Nephron progenitor cell (in vitro differentiated cells): Measurements from ENCODE around the gene PTPRN.
"Not testable (repeated sequence)": the region's sequence is repeated elsewhere in the genome, so short reads cannot be mapped to it uniquely, and the experiment has no call there.

Source experiments
- DNase-seq: peaks from one replicate; pipeline ENCODE4 v3.0.0; 2021
- H3K27ac Mint-ChIP-seq: 2 replicates; pipeline ENCODE4 v1.8.0; 2021; ENCODE audit warnings: mild to moderate bottlenecking, moderate library complexity, mixed read lengths
- H3K27me3 Mint-ChIP-seq: 2 replicates; pipeline ENCODE4 v1.8.0; 2021; ENCODE audit warnings: mild to moderate bottlenecking, low read depth, mixed read lengths; ENCODE audit not compliant: poor library complexity
- H3K36me3 Mint-ChIP-seq: 2 replicates; pipeline ENCODE4 v1.8.0; 2021; ENCODE audit warnings: low read depth, mixed read lengths
- H3K4me1 Mint-ChIP-seq: 2 replicates; pipeline ENCODE4 v1.8.0; 2021; ENCODE audit warnings: mixed read lengths
- H3K4me3 Mint-ChIP-seq: 2 replicates; pipeline ENCODE4 v1.8.0; 2021; ENCODE audit warnings: mild to moderate bottlenecking, moderate library complexity, mixed read lengths
- H3K9me3 Mint-ChIP-seq: 2 replicates; pipeline ENCODE4 v1.8.0; 2021; ENCODE audit warnings: mild to moderate bottlenecking, moderate library complexity, mixed read lengths
- CTCF ChIP-seq: fragments of 200-600 bp; sonication (generic); IDR thresholded peaks from 2 replicates; pipeline ENCODE4 v1.5.0; 2021; ENCODE audit warnings: antibody characterized with exemption

Gene PTPRN

GRCh38 chr2:219314804-219315468 is 5.7 kb upstream of the PTPRN start:
- Mint-ChIP-seq H3K27me3 (peaks cover 38% of the 10 kb centered on the region), H3K4me1 (no peaks in the 10 kb centered on the region), H3K4me3 (no peak overlapping the region), H3K36me3 (no peaks in the 10 kb centered on the region), H3K27ac (no peak overlapping the region), H3K9me3 (peaks cover 5% of the 10 kb centered on the region)
- TF ChIP-seq CTCF: no peak
- DNase-seq: no peak

GRCh38 chr2:219312683-219313263 is 3.6 kb upstream of the PTPRN start:
- H3K36me3 Mint-ChIP-seq, H3K4me3 Mint-ChIP-seq, DNase-seq, H3K27ac Mint-ChIP-seq, H3K9me3 Mint-ChIP-seq, H3K4me1 Mint-ChIP-seq: not testable (repeated sequence)
- H3K27me3 Mint-ChIP-seq: peaks cover 53% of the 10 kb centered on the region

GRCh38 chr2:219308142-219309101 is 779 bp downstream of the PTPRN start:
- Mint-ChIP-seq H3K9me3 (no peaks in the 10 kb centered on the region), H3K4me3 (peak overlapping the region; percentile 45), H3K36me3 (no peaks in the 10 kb centered on the region), H3K27me3 (peaks cover 87% of the 10 kb centered on the region), H3K4me1 (no peaks in the 10 kb centered on the region), H3K27ac (no peak overlapping the region)
- TF ChIP-seq CTCF: no peak
- DNase-seq: peak; percentile 98

- H3K27me3 Mint-ChIP-seq: peaks cover 100% of the 10 kb centered on the region
- no peak for DNase-seq
- no peaks in the 10 kb centered on the region for H3K36me3 Mint-ChIP-seq
- H3K4me3 Mint-ChIP-seq: no peak overlapping the region
- no peaks in the 10 kb centered on the region for H3K9me3 Mint-ChIP-seq
- H3K4me1 Mint-ChIP-seq: no peaks in the 10 kb centered on the region
- no peak for TF ChIP-seq CTCF
- no peak overlapping the region for H3K27ac Mint-ChIP-seq
Observed at GRCh38 chr2:219306047-219306446, 3.2 kb downstream of the PTPRN start.

- no peak overlapping the region for H3K4me3 Mint-ChIP-seq
- peaks cover 100% of the 10 kb centered on the region for H3K27me3 Mint-ChIP-seq
- H3K4me1 Mint-ChIP-seq: no peaks in the 10 kb centered on the region
- no peak for DNase-seq
- H3K9me3 Mint-ChIP-seq: no peaks in the 10 kb centered on the region
- TF ChIP-seq CTCF: no peak
- no peaks in the 10 kb centered on the region for H3K36me3 Mint-ChIP-seq
- H3K27ac Mint-ChIP-seq: no peak overlapping the region
Observed at GRCh38 chr2:219304223-219304622, 5.0 kb downstream of the PTPRN start.

GRCh38 chr2:219302412-219302968 is 6.7 kb downstream of the PTPRN start:
- DNase-seq: no peak
- H3K4me3 Mint-ChIP-seq: no peak overlapping the region
- no peaks in the 10 kb centered on the region for H3K4me1 Mint-ChIP-seq
- H3K9me3 Mint-ChIP-seq: no peaks in the 10 kb centered on the region
- no peak for TF ChIP-seq CTCF
- no peaks in the 10 kb centered on the region for H3K36me3 Mint-ChIP-seq
- H3K27me3 Mint-ChIP-seq: peaks cover 93% of the 10 kb centered on the region
- no peak overlapping the region for H3K27ac Mint-ChIP-seq
